ENCODE measurements around the gene SCIN. TPM values are rescaled to one million over a fixed set of nuclear protein-coding genes. Genes with fewer than 3 reads are reported as not detected.

SCIN gene
- polyA plus RNA-seq, 1 of the 3 experiments (the other 2 are of a cell fraction) = 0.02 TPM

GRCh38 chr7:12701433-12701832 lies 130.9 kb downstream of the SCIN start:
- H2AFZ ChIP-seq (ENCODE audit: low read depth) = no peak overlapping the region
- peaks cover 17% of the 10 kb centered on the region; the same call in 1 of the 2 replicates for H3K9me3 ChIP-seq
- DNase-seq = no peak
- 7% methylated on average over 2 of the region's 2 CpGs for WGBS (ENCODE audit: low lambda C conversion rate)
- no peaks in the 10 kb centered on the region for H3K9me2 ChIP-seq
- no peaks in the 10 kb centered on the region for H3K4me1 ChIP-seq (ENCODE audit: control insufficient read depth in 1 of 2, insufficient read depth in 2 of 2, low read depth in 1 of 2, low read length in 1 of 2)
- H3K27ac ChIP-seq (ENCODE audit: low read depth in 2 of 2, low read length in 1 of 2) = no peak overlapping the region
- H3K9ac ChIP-seq = no peak overlapping the region
- H3K27me3 ChIP-seq (ENCODE audit: insufficient read depth) = no peaks in the 10 kb centered on the region
- H3K79me2 ChIP-seq (ENCODE audit: insufficient read depth) = 0 out of 2 replicates have a peak, but pooled peaks cover 4% of the 10 kb centered on the region
- no peak overlapping the region for H3K4me3 ChIP-seq (ENCODE audit: low read depth in 2 of 2, low read length in 1 of 2)
- ChIA-PET CTCF (interaction anchor here (1.1 to 9.0 kb wide), 5 partner anchors 11 to 78 kb away, joined by 3 to 71 read pairs (median 4); partner anchors contain the start of gene ARL4A), POLR2A (interaction anchor here (0.6 kb wide), 1 partner anchor 17 kb away, joined by 4 read pairs; no protein-coding TSS in a partner anchor)
- no peak for TF ChIP-seq JUND (IDR thresholded peaks at IDR 0.05)
- no peaks in the 10 kb centered on the region for H4K20me1 ChIP-seq (ENCODE audit: insufficient read depth)
- peaks cover 0 to 6% of the 10 kb centered on the region in 2 experiments for H3K36me3 ChIP-seq (replicated peaks in 1 of 2; ENCODE audit: control insufficient read depth in 1 of 2, insufficient read depth in 2 of 2, low read length in 1 of 2)
- no peak overlapping the region for H3K4me2 ChIP-seq
- peaks cover under 1% of the 10 kb centered on the region for H3F3A ChIP-seq (replicated peaks; ENCODE audit: insufficient read depth)

GRCh38 chr7:12703881-12704280 lies 133.4 kb downstream of the SCIN start:
- no peaks in the 10 kb centered on the region for H3F3A ChIP-seq (replicated peaks; ENCODE audit: insufficient read depth)
- no peaks in the 10 kb centered on the region for H4K20me1 ChIP-seq (ENCODE audit: insufficient read depth)
- TF ChIP-seq FOXM1 (IDR thresholded peaks at IDR 0.05; ENCODE audit: low read depth) (no peak), TEAD4 (IDR thresholded peaks at IDR 0.05; ENCODE audit: borderline replicate concordance, insufficient read depth) (no peak), SIN3A (IDR thresholded peaks at IDR 0.05; ENCODE audit: borderline replicate concordance, low read depth, low read length) (no peak), MAX (IDR thresholded peaks at IDR 0.05; ENCODE audit: low read depth) (no peak), MXI1 (IDR thresholded peaks at IDR 0.05; ENCODE audit: low read depth, low read length) (no peak), GATA2 (CRISPR knock-in tag; IDR thresholded peaks at IDR 0.05) (no peak), IRF3 (IDR thresholded peaks at IDR 0.05; ENCODE audit: low read depth, low read length) (no peak), ELF1 (IDR thresholded peaks at IDR 0.05) (no peak), POLR2AphosphoS5 (IDR thresholded peaks at IDR 0.05; ENCODE audit: low read depth, low read length) (no peak), RFX5 (IDR thresholded peaks at IDR 0.05; ENCODE audit: low read length) (no peak), CHD2 (IDR thresholded peaks at IDR 0.05; ENCODE audit: low read length, partially characterized antibody) (no peak), JUND (IDR thresholded peaks at IDR 0.05) (no peak), REST (IDR thresholded peaks at IDR 0.05; ENCODE audit: low read depth, low read length) (no peak), PBX3 (IDR thresholded peaks at IDR 0.05) (no peak)
- H3K4me1 ChIP-seq (ENCODE audit: control insufficient read depth in 1 of 2, insufficient read depth in 2 of 2, low read depth in 1 of 2, low read length in 1 of 2) = no peaks in the 10 kb centered on the region
- ChIA-PET POLR2A (no interaction called here), CTCF (interaction anchor here (0.7 to 3.9 kb wide), 2 partner anchors 18 to 558 kb away, joined by 4 to 19 read pairs; partner anchors contain the start of gene ARL4A)
- H2AFZ ChIP-seq (ENCODE audit: low read depth) = no peak overlapping the region
- peaks cover 0 to 6% of the 10 kb centered on the region in 2 experiments for H3K36me3 ChIP-seq (replicated peaks in 1 of 2; ENCODE audit: control insufficient read depth in 1 of 2, insufficient read depth in 2 of 2, low read length in 1 of 2)
- H3K9me3 ChIP-seq = peaks cover 17% of the 10 kb centered on the region; the same call in 1 of the 2 replicates
- 43% methylated on average over 2 of the region's 2 CpGs for WGBS (ENCODE audit: low lambda C conversion rate)
- no peak overlapping the region for H3K4me2 ChIP-seq
- no peaks in the 10 kb centered on the region for H3K27me3 ChIP-seq (ENCODE audit: insufficient read depth)
- peaks cover 3% of the 10 kb centered on the region; the same call in 1 of the 2 replicates for H3K9me2 ChIP-seq
- no peak overlapping the region for H3K9ac ChIP-seq
- no peak overlapping the region for H3K27ac ChIP-seq (ENCODE audit: low read depth in 2 of 2, low read length in 1 of 2)
- no peak for DNase-seq
- H3K4me3 ChIP-seq (ENCODE audit: low read depth in 2 of 2, low read length in 1 of 2) = no peak overlapping the region
- H3K79me2 ChIP-seq (ENCODE audit: insufficient read depth) = no peaks in the 10 kb centered on the region

Measured in SK-N-SH (cell line).